Osteoblast (primary cell): ENCODE results near the gene DBET. TPM values are rescaled to one million over a fixed set of nuclear protein-coding genes. Genes with fewer than 3 reads are reported as not detected.
"Not testable (repeated sequence)": the region's sequence is repeated elsewhere in the genome, so short reads cannot be mapped to it uniquely, and the experiment has no call there.

ENCODE experiments used
- DNase-seq: peaks from one replicate; pipeline ENCODE4 v3.0.0; 2011; ENCODE audit warnings: low spot score, mixed read lengths; ENCODE audit not compliant: insufficient read length; ENCODE audit errors: missing footprints
- H2AFZ ChIP-seq: 2 replicates; pipeline ENCODE4 v1.6.0; 2011; ENCODE audit warnings: mild to moderate bottlenecking, low read length
- H3K27ac ChIP-seq: 2 replicates; pipeline ENCODE4 v1.5.1; 2011; ENCODE audit warnings: mild to moderate bottlenecking, low read depth, low read length, moderate library complexity
- H3K27me3 ChIP-seq: 2 replicates; pipeline ENCODE4 v1.6.0; 2012; ENCODE audit warnings: mild to moderate bottlenecking, control low read depth, inconsistent platforms, low read length, moderate library complexity; ENCODE audit not compliant: insufficient read depth
- H3K36me3 ChIP-seq: 2 replicates; pipeline ENCODE4 v1.5.1; 2011; ENCODE audit warnings: mild to moderate bottlenecking, low read length, control low read depth, moderate library complexity; ENCODE audit not compliant: insufficient read depth
- H3K4me1 ChIP-seq: 2 replicates; pipeline ENCODE4 v1.5.1; 2011; ENCODE audit warnings: mild to moderate bottlenecking, low read length, control low read depth, moderate library complexity; ENCODE audit not compliant: insufficient read depth
- H3K4me2 ChIP-seq: 2 replicates; pipeline ENCODE4 v1.6.0; 2011; ENCODE audit warnings: mild to moderate bottlenecking, low read length; ENCODE audit not compliant: insufficient read depth
- H3K4me3 ChIP-seq: fragments of 200-600 bp; sonication (generic); 3 replicates; pipeline ENCODE4 v1.5.1; 2012; ENCODE audit warnings: mild to moderate bottlenecking, low read length, inconsistent platforms; ENCODE audit not compliant: insufficient read depth
- H3K79me2 ChIP-seq: 2 replicates; pipeline ENCODE4 v1.6.0; 2012; ENCODE audit warnings: mild to moderate bottlenecking, low read length, control low read depth, inconsistent platforms; ENCODE audit not compliant: insufficient read depth
- H3K9me3 ChIP-seq: 2 replicates; pipeline ENCODE4 v1.5.1; 2011; ENCODE audit warnings: low read depth, low read length, control low read depth
- H4K20me1 ChIP-seq: 2 replicates; pipeline ENCODE4 v1.6.0; 2012; ENCODE audit warnings: mild to moderate bottlenecking, low read length, control low read depth; ENCODE audit not compliant: insufficient read depth
- small RNA-seq: library from RNA; depleted of rRNA; stranded (forward); fragments of <200 nt; gene quantifications from one replicate; pipeline ENCODE3, GENCODE V24; 2012
- total RNA-seq: library from RNA; depleted of rRNA; stranded (reverse); fragments of >200 nt; gene quantifications from 2 replicates; pipeline ENCODE4 v1.2.3, GENCODE V29; 2012

Gene DBET
- total RNA-seq, 1 donor, result not detected

DNA sequence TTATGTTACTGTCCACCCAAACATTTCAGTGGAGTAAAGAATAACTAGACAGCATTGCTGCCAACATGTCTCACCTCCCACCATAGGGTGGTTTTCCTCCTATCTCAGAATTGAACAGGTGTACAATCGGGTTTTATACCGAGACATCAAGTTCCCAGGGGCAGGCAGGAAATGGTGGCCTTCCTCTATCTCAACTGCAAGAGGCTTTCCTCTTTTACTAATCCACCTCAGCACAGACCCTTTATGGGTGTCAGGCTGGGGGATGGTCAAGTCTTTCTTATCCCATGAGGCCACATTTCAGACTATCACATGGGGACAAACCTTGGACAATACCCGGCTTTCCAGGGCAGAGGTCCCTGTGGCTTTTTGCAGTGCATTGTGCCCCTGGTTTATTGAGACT is 48.6 kb downstream of the DBET start:
- DNase-seq, H3K4me3 ChIP-seq, H3K36me3 ChIP-seq, H3K4me1 ChIP-seq, H3K79me2 ChIP-seq, H3K27ac ChIP-seq, H3K9me3 ChIP-seq, H3K27me3 ChIP-seq, H4K20me1 ChIP-seq, H2AFZ ChIP-seq, H3K4me2 ChIP-seq: not testable (repeated sequence)

DNA sequence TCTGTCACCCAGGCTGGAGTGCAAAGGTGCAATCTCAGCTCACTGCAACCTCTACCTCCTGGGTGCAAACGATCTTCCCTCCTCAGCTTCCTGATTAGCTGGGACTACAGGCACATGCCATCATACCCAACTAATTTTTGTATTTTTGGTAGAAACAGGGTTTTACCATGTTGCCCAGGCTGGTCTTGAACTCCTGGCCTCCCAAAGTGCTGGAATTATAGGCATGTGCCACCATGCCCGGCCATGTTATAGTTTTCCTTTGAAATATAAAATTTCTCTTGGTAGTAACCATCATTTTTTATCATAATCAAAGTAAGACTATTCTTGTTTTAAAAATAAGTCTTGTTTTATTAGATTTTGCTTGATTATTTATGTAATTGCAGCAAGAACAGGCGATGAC is 50.7 kb downstream of the DBET start:
- not testable (repeated sequence) for H2AFZ ChIP-seq, DNase-seq, H3K4me1 ChIP-seq, H3K79me2 ChIP-seq, H4K20me1 ChIP-seq, H3K9me3 ChIP-seq, H3K27ac ChIP-seq, H3K36me3 ChIP-seq, H3K4me3 ChIP-seq, H3K27me3 ChIP-seq, H3K4me2 ChIP-seq

Small RNA genes lying within 50 kb of the gene (small RNA-seq; reads per million reads assigned to genes)
- not detected for gene RNA5SP174
- 0.45 reads per million for gene RNA5SP175

Other genes with a start within 250 kb of the DBET start
- 31.5 and 35.7 TPM in 2 replicates for gene FRG1, start 123.6 kb upstream of the DBET start, total RNA-seq
- gene FRG2, start 37.2 kb upstream of the DBET start, total RNA-seq, result not detected in 2 replicates
- gene DUX4, start 109.3 kb downstream of the DBET start, total RNA-seq, result not detected in 2 replicates